DMS 273 (cell line): Measurements from ENCODE around the gene TRAF1.
A peak's percentile ranks its signal among the peaks of the same experiment; 100 is the strongest.

Experiments
- DNase-seq: peaks from one replicate; lab custom pipeline; 2025; ENCODE audit not compliant: unreplicated experiment; lab: John Stamatoyannopoulos, UW

The TRAF1 gene

GRCh38 chr9:120872791-120873502 lies 53.6 kb downstream of the TRAF1 start:
- no peak for DNase-seq

DNA sequence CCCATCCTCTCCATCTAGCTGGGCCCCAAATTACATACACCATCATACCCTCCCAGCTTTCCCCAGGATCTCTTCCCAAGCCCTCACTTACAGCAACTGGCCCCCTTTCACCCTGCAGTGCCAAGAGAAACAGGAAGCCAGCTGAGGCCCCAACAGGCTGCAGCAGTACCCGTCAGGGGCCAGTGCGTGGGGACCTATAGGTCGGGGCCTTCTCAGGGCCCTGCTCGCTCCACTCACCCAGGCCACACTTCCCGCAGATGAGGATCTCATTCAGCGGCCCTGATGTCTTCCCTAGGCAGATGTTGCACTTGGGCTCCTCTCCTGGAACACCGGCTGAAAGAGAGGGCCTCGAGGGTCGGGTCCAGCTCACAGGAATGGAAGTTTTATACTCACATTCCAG lies 56.4 kb downstream of the TRAF1 start:
- no peak for DNase-seq

DNA sequence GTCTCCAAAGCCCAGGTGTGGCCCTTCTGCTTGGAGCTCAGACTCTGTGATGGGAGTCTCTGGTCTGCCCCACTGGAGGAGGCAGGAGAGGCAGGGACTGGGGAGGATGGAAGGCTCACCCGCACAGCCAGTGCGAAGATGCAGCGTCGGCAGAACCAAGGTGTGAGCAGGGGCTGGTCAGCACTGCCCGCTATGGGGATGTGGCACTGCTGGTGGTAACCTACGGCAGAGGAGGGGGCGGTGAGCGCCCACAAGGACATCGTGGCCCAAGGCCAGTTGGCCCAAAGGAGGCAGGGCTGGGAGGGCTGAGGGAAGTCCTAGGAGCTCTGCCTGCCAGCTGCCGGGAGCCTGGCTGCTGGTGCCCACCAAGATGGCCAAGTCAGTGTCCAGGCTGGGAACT lies 56.9 kb downstream of the TRAF1 start:
- no peak for DNase-seq

DNA sequence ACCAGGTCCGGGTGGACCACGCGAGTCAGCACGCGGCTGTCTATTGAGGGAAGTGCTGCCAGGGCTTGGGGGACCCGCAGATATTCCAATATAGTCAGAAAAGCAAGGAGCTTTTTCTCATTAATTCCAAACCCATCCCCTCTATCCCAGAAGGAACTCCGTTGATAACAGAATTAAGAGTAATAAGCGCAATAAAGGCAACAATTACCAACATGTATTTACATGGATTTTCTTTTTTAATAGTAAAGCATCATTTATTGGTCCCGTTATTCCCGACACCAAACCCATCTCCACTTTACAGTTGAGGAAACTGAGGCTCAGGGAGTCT lies 57.3 kb downstream of the TRAF1 start:
- no peak for DNase-seq

DNA sequence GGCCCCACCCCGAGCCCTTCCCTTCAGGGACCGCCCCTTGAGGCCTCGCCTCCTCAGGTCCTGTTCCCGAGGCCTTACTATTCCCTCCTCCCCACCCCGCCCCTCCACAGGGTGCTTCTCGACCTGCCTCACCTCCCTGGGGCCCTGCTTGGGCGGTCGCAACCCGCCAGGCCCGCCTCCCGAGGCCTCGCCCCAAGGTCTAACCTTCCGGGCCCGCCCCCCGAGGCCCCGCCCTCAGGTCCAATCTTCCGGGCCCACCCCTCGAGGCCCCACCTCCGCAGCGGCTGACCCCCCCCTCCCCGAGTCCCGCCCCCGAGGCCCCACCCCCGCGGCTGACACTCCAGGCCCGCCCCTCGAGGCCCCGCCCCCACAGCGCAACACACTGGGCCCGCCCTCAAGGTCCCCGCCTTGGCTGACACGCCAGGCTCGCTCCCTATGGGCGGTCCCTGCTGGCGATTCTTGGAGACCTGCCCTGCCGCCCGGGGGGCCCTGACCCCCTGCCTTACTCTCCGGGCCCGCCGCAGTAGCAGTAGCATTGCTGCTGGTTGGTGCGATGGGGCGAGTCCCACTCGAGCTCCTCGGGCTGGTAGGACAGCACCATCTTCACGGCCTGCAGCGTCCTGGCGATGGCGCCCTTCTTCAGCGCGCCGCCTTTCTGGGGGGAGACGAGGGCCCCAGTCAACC lies 57.8 kb downstream of the TRAF1 start:
- DNase-seq, result peak; percentile 30

DNA sequence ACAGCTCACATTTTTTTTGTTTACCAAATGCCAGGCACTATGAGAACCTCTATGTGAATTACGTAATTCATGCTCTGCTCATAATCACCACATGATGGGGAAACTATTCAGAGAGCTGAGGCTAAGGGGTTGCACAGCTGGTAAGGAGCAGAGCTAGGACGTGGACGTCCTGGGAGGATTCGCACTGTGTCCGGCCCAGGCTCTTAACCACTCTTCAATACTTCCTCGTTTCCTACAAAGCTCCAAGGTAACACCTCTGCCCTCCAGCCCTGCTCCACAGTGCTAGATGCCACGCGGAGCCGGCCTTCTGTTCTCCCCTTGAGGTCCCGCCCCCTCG lies 58.3 kb downstream of the TRAF1 start:
- DNase-seq, result no peak

DNA sequence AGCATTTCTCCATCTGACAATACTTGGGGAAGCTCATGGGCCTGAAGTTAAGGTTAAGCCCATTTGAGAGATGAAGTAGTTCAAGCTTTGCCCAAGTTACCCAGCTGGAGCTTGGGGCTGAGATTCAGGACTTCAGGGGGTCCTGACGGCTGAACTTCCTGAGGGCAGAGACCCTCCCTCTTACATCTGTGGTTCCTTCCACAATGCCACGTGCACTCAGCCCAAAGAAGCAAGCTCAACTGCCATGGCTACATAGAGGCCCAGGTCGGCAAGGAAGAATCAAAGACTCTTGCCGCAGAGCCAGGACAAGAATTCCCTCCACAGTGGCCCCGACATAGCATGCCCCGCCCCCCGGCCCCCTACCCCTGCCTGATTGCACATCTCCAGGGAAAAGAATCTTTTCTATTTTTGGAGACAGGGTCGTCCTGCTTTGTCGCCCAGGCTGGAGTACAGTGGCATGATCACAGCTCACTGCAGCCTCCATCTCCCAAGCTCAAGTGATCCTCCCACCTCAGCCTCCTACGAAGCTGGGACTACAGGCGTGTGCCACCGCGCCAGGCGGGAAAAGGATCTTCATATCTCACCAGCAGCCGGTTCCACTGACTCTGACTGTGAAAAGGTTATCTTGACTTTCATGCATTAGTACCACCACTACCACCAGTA lies 58.8 kb downstream of the TRAF1 start:
- DNase-seq, result no peak

GRCh38 chr9:120866651-120867050 lies 59.9 kb downstream of the TRAF1 start:
- DNase-seq, result no peak

GRCh38 chr9:120865809-120866208 lies 60.8 kb downstream of the TRAF1 start:
- DNase-seq, result no peak

GRCh38 chr9:120865176-120865575 lies 61.4 kb downstream of the TRAF1 start:
- DNase-seq, result no peak

GRCh38 chr9:120864719-120865118 lies 61.9 kb downstream of the TRAF1 start:
- no peak for DNase-seq

- DNase-seq, result no peak
These were observed 62.8 kb downstream of the TRAF1 start for GRCh38 chr9:120863833-120864232.

DNA sequence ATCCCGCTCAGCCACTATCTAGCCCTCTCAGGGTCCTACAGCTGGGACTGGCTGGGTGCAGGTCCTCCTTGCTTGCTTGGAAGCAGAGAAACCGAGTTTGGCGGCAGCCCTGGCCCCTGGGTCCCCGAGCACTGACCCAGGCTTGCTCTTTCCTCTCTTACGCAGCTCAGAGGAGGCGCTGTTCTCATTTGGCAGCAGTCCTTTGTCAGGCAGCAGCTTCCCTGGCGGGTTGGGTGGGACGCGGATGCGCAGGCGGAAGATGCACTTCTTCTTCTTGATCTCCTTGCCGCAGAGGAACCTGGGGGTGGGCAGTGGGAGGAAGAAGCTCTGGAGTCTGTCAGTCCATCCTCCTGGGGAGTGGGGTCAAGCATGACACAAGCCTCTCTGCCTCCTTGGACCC lies 64.1 kb downstream of the TRAF1 start:
- DNase-seq, result no peak

DNA sequence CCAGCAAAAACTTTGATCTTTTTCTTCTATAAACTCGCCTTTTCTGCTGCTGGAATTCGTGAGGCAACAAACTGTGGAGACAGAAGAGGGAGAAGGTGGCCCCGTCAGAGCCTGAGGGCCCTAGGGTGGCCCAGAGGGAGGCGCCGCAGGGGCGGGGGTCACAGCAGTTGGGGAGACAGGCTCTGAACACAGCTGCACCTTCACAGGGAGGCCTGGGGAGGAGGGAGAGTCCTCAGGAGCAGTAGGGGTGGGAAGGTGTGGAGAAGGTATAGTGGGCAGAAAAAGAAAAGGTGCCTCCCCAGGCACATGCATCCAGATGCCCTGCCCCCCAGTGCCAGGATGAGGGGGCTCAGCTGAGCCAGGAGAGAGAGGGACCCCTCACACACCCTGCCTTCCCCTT lies 64.7 kb downstream of the TRAF1 start:
- DNase-seq, result no peak

GRCh38 chr9:120860083-120860482 lies 66.5 kb downstream of the TRAF1 start:
- DNase-seq, result no peak

DNA sequence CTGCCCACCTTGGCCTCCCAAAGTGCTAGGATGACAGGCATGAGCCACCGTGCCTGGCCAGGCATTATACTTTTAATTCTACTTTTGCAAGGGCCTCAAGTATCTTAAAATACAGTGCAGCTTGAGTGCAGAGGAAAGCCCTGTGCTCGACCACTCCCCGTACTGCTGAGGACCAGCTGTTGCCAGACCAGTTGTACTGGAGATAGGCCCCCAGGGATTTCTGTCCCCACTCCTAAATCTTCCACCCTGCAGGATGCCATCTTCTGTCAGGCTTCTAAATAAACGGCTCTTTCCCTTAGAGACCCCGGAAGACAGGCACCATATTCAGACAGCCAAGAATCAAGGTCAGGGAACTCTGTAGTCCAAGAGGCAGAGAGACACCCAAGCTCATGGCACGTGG lies 67.2 kb downstream of the TRAF1 start:
- peak; percentile 25 for DNase-seq

- DNase-seq, result no peak
These were observed 68.7 kb downstream of the TRAF1 start for GRCh38 chr9:120857902-120858301.

GRCh38 chr9:120857481-120857880 lies 69.1 kb downstream of the TRAF1 start:
- peak; percentile 32 for DNase-seq

GRCh38 chr9:120856700-120857099 lies 69.9 kb downstream of the TRAF1 start:
- DNase-seq, result peak; percentile 85

DNA sequence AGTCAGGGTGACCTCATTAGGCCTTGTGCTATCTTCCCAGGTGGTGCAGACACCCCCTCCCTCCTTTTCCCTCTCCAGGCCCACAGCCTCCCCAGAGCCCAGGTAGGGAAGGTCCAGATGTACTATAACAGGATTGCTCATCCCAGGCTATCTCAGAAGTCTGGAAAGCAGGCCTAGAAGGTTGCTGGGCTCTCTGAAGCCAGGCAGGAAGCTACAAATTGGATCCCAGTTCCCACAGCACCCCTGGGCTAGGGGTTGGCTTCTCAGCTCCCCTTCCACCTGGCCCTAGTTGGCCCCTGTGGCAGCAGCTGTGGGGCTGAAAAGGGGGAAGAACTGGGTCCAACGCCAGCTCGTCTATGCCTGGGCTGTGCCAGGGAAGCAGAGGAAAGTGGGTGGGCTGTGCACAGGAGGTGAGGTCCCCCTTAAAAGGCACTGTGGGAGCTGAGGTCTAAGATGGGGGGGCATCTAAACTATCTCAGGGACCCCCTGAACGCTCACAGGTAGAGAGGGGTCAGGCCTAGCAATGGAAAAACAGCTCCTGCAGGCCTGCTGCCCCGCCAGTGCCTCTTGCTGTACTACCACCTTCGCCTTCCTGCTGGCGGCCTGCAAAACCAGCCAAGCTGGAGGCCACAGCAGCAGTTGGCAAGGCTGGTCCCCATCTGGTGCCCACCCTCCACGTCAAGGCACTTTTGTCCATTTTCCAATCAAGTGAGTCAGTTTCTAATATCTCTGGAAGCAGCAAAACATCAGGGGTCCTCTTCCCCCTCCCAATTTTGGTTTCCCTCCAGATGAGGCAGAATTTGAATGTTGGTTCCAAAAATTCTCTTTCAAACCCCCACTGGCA lies 70.5 kb downstream of the TRAF1 start:
- peak; percentile 86 for DNase-seq

DNA sequence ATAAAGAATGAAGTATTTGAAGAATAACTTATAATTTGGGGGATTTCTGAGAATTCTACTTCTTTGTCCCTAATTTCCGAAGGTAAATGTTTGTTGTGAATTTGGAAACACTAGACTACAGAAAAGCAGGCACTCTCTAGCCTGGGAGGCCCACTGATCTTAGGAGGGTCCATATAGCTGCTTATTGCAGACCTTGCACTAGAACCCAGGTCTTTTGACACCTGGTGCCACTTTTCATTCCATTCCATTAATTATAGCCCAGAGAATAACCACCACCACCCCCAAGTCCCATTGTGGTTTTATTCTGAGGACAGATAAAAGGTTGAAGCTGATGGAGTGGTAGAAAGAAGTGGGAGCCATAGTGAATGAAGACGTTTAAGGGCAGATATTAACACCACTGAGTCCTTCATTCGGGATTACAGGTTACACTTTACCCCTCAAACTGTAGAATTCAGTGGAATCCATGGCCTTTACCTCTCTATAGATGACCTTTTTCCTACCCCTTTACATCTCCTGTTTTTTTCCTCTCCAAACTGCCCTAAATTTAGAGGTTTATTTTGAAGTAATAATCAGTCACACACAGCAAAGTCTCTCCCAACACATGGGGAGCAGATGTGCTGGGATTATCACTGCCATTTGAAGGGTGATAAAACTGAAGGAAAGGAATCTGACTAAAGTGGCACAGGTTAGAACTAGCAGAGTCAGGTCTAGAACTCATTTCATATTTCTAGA lies 71.8 kb downstream of the TRAF1 start:
- DNase-seq, result peak; percentile 33
